ENCODE data around the gene PUS10.

The PUS10 gene

GRCh38 chr2:60976875-60977561 lies 41.0 kb downstream of the PUS10 start:
- DNase-seq (ENCODE audit: low spot score), result peak; percentile 59

GRCh38 chr2:60976256-60976850 lies 41.7 kb downstream of the PUS10 start:
- TF ChIP-seq, protein P1, sequence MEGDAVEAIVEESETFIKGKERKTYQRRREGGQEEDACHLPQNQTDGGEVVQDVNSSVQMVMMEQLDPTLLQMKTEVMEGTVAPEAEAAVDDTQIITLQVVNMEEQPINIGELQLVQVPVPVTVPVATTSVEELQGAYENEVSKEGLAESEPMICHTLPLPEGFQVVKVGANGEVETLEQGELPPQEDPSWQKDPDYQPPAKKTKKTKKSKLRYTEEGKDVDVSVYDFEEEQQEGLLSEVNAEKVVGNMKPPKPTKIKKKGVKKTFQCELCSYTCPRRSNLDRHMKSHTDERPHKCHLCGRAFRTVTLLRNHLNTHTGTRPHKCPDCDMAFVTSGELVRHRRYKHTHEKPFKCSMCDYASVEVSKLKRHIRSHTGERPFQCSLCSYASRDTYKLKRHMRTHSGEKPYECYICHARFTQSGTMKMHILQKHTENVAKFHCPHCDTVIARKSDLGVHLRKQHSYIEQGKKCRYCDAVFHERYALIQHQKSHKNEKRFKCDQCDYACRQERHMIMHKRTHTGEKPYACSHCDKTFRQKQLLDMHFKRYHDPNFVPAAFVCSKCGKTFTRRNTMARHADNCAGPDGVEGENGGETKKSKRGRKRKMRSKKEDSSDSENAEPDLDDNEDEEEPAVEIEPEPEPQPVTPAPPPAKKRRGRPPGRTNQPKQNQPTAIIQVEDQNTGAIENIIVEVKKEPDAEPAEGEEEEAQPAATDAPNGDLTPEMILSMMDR (IDR thresholded peaks at IDR 0.05; ENCODE audit: extremely low read depth, missing control alignments), result no peak
- no peak for DNase-seq (ENCODE audit: low spot score)

More at GRCh38 chr2:60976875-60977561, 41.0 kb downstream of the PUS10 start:
- TF ChIP-seq, protein P1 (IDR thresholded peaks at IDR 0.05; ENCODE audit: extremely low read depth, missing control alignments), result no peak

DNA sequence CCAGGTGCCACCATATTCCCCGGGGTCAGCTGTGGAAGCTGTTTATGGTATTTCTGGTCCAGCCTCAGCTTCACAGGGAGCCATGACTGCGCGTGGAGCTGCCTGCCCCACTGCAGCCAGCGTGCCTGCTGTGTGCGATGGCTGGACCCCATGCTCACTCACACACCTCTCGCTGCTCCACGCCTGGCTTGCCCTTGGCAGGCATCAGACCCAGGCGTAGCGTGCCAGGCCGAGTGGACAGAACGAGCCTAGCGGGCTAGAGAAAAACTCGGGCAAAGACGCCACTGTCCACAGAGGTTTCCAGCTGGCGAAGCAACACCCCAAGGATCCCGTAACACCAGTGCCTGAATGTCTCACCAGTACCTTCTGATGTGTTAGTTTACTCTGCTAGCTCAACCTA lies 43.4 kb downstream of the PUS10 start:
- TF ChIP-seq, protein P1 (IDR thresholded peaks at IDR 0.05; ENCODE audit: extremely low read depth, missing control alignments), result no peak
- DNase-seq (ENCODE audit: low spot score), result no peak

DNA sequence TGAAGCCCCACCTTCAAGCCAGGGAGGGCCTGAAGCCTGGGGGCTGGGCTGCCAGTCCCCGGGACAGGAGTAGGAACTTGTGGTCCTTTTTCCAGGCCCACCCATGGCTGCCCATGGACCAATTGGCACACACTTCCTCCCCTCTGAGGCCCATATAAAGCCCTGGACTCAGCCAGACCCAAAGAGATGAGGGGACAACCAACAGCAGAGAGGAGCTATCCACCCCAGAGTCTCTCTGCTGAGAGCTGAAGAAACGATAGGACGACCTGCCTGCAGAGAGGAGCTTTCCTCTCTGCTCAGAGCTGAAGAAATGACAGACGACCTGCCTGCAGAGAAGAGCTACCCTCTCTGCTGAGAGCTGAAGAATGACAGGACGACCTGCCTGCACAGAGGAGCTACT lies 44.4 kb downstream of the PUS10 start:
- DNase-seq (ENCODE audit: low spot score), result no peak
- TF ChIP-seq, protein P1 (IDR thresholded peaks at IDR 0.05; ENCODE audit: extremely low read depth, missing control alignments), result no peak

DNA sequence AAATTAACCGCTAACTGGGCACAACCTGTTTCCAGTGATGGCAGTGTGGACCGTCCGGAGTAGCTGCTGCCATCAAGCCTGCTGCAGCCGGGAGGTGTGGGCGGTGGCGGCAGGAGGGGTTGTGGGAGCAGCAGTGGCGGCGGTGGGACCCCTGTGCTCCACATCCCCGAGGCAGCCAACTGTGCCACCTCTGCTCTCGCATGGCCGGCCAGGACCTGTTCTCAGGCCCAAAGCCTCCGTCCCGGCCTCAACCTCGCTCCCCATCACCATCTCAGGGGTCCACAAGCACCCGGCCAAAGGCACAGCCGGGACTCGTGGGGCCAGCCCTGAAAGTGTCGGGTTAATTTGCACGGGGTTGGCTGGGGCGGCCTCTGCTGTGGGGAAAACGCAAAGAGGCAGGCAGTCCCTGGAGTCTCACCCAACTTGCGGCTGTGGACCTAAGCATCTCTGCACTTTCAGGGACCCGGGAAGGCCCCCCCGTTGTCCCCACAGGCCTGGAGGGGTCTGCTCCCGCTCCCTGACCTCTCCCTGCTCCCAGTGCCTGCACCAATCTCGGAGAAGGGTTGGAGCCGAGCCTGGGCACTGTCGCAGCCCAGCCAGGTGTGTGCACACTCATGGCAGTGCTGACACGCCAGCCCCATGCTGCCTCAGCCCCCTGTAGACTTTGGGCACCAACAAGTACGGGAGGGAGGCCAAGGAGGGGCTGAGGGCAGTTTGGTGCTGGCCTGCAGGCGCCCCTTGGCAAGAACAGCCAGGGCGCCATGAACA lies 45.0 kb downstream of the PUS10 start:
- no peak for DNase-seq (ENCODE audit: low spot score)
- TF ChIP-seq, protein P1 (IDR thresholded peaks at IDR 0.05; ENCODE audit: extremely low read depth, missing control alignments), result no peak

- TF ChIP-seq, protein P1 (IDR thresholded peaks at IDR 0.05; ENCODE audit: extremely low read depth, missing control alignments), result no peak
- DNase-seq (ENCODE audit: low spot score), result no peak
Observed at GRCh38 chr2:60966507-60967405, 51.3 kb downstream of the PUS10 start.
